ENCODE measurements around the gene PTPRN2.
"Not testable (repeated sequence)": the region's sequence is repeated elsewhere in the genome, so short reads cannot be mapped to it uniquely, and the experiment has no call there.

The PTPRN2 gene

GRCh38 chr7:157943561-157943960 is 644.1 kb downstream of the PTPRN2 start:
- no peak overlapping the region for H3K27ac ChIP-seq
- no peak for TF ChIP-seq CTCF (IDR thresholded peaks at IDR 0.05)
- TF ChIP-seq ZFX (IDR thresholded peaks at IDR 0.05; ENCODE audit: borderline replicate concordance): no peak

DNA sequence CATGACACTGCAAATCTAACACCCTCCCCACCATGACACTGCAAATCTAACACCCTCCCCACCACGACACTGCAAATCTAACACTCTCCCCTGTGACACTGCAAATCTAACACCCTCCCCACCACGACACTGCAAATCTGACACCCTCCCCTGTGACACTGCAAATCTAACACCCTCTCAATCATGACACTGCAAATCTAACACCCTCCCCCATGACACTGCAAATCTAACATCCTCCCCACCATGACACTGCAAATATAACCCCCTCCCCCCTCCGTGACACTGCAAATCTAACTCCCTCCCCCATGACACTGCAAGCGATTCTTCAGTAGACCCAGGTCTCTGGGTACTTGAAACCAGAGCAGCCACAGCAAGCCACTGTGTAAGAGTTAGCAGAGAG is 646.4 kb downstream of the PTPRN2 start:
- no peak overlapping the region for H3K27ac ChIP-seq
- TF ChIP-seq ZFX (IDR thresholded peaks at IDR 0.05; ENCODE audit: borderline replicate concordance) (no peak), CTCF (IDR thresholded peaks at IDR 0.05) (no peak)

GRCh38 chr7:157940497-157940896 is 647.1 kb downstream of the PTPRN2 start:
- TF ChIP-seq ZFX (IDR thresholded peaks at IDR 0.05; ENCODE audit: borderline replicate concordance) (no peak), CTCF (IDR thresholded peaks at IDR 0.05) (no peak)
- no peak overlapping the region for H3K27ac ChIP-seq

DNA sequence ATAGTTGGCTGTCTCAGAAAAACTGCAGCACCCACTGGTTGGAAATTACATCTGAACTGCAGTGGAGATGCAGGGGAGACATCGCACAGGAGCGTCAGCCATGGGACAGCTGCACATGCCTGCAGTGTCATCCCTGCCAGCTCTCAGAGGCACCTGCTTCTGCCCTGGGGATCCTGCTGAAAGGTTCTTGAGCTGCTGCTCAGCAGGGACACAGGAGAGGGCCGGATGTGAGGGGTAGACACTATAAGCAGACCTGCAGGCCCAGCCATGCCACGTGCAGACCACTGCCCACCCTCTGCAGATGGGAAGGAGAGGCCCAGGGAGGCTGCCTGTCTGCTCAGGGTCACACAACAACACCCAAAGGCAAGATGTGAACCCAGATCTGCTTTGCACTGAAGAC is 649.4 kb downstream of the PTPRN2 start:
- no peak overlapping the region for H3K27ac ChIP-seq
- no peak for TF ChIP-seq CTCF (IDR thresholded peaks at IDR 0.05)
- no peak for TF ChIP-seq ZFX (IDR thresholded peaks at IDR 0.05; ENCODE audit: borderline replicate concordance)

GRCh38 chr7:157937406-157937805 is 650.2 kb downstream of the PTPRN2 start:
- TF ChIP-seq CTCF (IDR thresholded peaks at IDR 0.05): no peak
- no peak for TF ChIP-seq ZFX (IDR thresholded peaks at IDR 0.05; ENCODE audit: borderline replicate concordance)
- H3K27ac ChIP-seq: no peak overlapping the region

GRCh38 chr7:157936976-157937375 is 650.6 kb downstream of the PTPRN2 start:
- H3K27ac ChIP-seq: no peak overlapping the region
- no peak for TF ChIP-seq ZFX (IDR thresholded peaks at IDR 0.05; ENCODE audit: borderline replicate concordance)
- TF ChIP-seq CTCF (IDR thresholded peaks at IDR 0.05): no peak

- H3K27ac ChIP-seq: not testable (repeated sequence)
Measured at GRCh38 chr7:157935721-157936120, 651.9 kb downstream of the PTPRN2 start.

DNA sequence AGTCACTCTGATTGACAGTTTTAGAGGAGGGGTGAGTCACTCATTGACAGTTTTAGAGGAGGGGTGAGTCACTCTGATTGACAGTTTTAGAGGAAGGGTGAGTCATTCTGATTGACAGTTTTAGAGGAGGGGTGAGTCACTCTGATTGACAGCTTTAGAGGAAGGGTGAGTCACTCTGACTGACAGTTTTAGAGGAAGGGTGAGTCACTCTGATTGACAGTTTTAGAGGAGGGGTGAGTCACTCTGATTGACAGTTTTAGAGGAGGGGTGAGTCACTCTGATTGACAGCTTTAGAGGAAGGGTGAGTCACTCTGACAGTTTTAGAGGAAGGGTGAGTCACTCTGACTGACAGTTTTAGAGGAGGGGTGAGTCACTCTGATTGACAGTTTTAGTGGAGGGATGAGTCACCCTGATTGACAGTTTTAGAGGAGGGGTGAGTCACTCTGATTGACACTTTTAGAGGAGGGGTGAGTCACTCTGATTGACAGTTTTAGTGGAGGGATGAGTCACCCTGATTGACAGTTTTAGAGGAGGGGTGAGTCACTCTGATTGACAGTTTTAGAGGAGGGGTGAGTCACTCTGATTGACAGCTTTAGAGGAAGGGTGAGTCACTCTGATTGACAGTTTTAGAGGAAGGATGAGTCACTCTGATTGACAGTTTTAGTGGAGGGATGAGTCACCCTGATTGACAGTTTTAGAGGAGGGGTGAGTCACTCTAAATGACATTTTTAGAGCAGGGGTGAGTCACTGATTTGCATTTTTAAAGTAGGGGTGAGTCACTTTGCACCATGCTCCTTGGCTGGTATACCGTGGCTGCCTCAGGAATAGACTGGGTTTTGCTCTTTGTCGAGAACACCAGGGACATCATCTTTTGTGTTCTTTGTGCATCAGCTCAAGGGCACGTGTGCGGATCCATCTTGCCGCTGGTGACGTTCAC is 654.1 kb downstream of the PTPRN2 start:
- H3K27ac ChIP-seq: not testable (repeated sequence)
